Measurements from ENCODE around the gene BRD1. TPM values are rescaled to one million over a fixed set of nuclear protein-coding genes. Genes with fewer than 3 reads are reported as not detected.

Gene BRD1
- total and polyA plus RNA-seq, 7 donors: 12.6 to 52.6 (median 31.1) TPM

GRCh38 chr22:49773531-49773930 is 54.1 kb downstream of the BRD1 start:
- intact Hi-C loops (cut with DNase I): no loop called here
- WGBS, 2 donors: 79 to 93% methylated on average over 11 of the region's 11 CpGs
- H3K27me3 ChIP-seq: no peaks in the 10 kb centered on the region
- H3K4me1 ChIP-seq: peaks cover 0 to 12% (median 9%) of the 10 kb centered on the region in 4 donors
- no peaks in the 10 kb centered on the region for H3K9me3 ChIP-seq
- peaks cover 40 to 60% (median 51%) of the 10 kb centered on the region in 4 donors for H3K36me3 ChIP-seq
- no peak overlapping the region for H3K4me3 ChIP-seq
- H3K27ac ChIP-seq: no peak overlapping the region
- TF ChIP-seq EP300 (IDR thresholded peaks at IDR 0.05) (no peak), POLR2A (IDR thresholded peaks at IDR 0.05) (no peak), POLR2AphosphoS5 (IDR thresholded peaks at IDR 0.05) (no peak), CTCF (IDR thresholded peaks at IDR 0.05) (no peak)
- no peak for DNase-seq

GRCh38 chr22:49772692-49773091 is 55.0 kb downstream of the BRD1 start:
- TF ChIP-seq EP300 (IDR thresholded peaks at IDR 0.05) (no peak), CTCF (IDR thresholded peaks at IDR 0.05) (no peak), POLR2AphosphoS5 (IDR thresholded peaks at IDR 0.05) (no peak), POLR2A (IDR thresholded peaks at IDR 0.05) (no peak)
- no peak for DNase-seq
- peaks cover 40 to 60% (median 49%) of the 10 kb centered on the region in 4 donors for H3K36me3 ChIP-seq
- peaks cover 0 to 16% (median 12%) of the 10 kb centered on the region in 4 donors for H3K4me1 ChIP-seq
- WGBS, 2 donors: 52 to 76% methylated on average over 16 of the region's 16 CpGs
- intact Hi-C loops (cut with DNase I): no loop called here
- H3K27ac ChIP-seq: no peak overlapping the region
- no peak overlapping the region for H3K4me3 ChIP-seq
- no peaks in the 10 kb centered on the region for H3K27me3 ChIP-seq
- no peaks in the 10 kb centered on the region for H3K9me3 ChIP-seq

GRCh38 chr22:49771266-49772065 is 56.2 kb downstream of the BRD1 start:
- Histone ChIP-seq H3K4me3 (no peak overlapping the region), H3K9me3 (peaks cover 0 to 7% (median 7%) of the 10 kb centered on the region in 4 donors), H3K36me3 (peaks cover 36 to 47% (median 37%) of the 10 kb centered on the region in 4 donors), H3K27ac (no peak overlapping the region), H3K27me3 (no peaks in the 10 kb centered on the region), H3K4me1 (peaks cover 0 to 16% (median 12%) of the 10 kb centered on the region in 4 donors)
- 67 to 84% methylated on average over 64 of the region's 64 CpGs for WGBS, 2 donors
- TF ChIP-seq POLR2A (IDR thresholded peaks at IDR 0.05) (no peak), EP300 (IDR thresholded peaks at IDR 0.05) (no peak), CTCF (IDR thresholded peaks at IDR 0.05) (no peak), POLR2AphosphoS5 (IDR thresholded peaks at IDR 0.05) (no peak)
- intact Hi-C loops (cut with DNase I): no loop called here
- peak; percentile 47 for DNase-seq

- WGBS, 2 donors: 72 to 80% methylated on average over 29 of the region's 29 CpGs
- Histone ChIP-seq H3K4me3 (no peak overlapping the region), H3K36me3 (peaks cover 28 to 40% (median 30%) of the 10 kb centered on the region in 4 donors), H3K27me3 (no peaks in the 10 kb centered on the region), H3K9me3 (peaks cover 0 to 9% (median 7%) of the 10 kb centered on the region in 4 donors), H3K4me1 (peaks cover 0 to 16% (median 12%) of the 10 kb centered on the region in 4 donors), H3K27ac (no peak overlapping the region)
- DNase-seq: peak; percentile 61
- intact Hi-C loops (cut with DNase I): no loop called here
- TF ChIP-seq POLR2A (IDR thresholded peaks at IDR 0.05) (no peak), EP300 (IDR thresholded peaks at IDR 0.05) (no peak), POLR2AphosphoS5 (IDR thresholded peaks at IDR 0.05) (no peak), CTCF (IDR thresholded peaks at IDR 0.05) (no peak)
Observed at GRCh38 chr22:49770547-49771265, 57.0 kb downstream of the BRD1 start.

Data from sigmoid colon (tissue), 7 donors.